Lung microvascular endothelial cell (primary cell): ENCODE measurements around the gene MYLK. TPM values are rescaled to one million over a fixed set of nuclear protein-coding genes. Genes with fewer than 3 reads are reported as not detected.
"Not testable (repeated sequence)": the region's sequence is repeated elsewhere in the genome, so short reads cannot be mapped to it uniquely, and the experiment has no call there.

Experiments
- DNase-seq, 2 donors: peaks; one replicate each; pipeline versions ENCODE4 v3.0.0 to v3.0.0-alpha.2; 2010; ENCODE audit warnings: low read depth in 2 of 2
- total RNA-seq: library from RNA; depleted of rRNA; stranded (reverse); fragments of >200 nt; gene quantifications from 2 replicates; pipeline ENCODE4 v1.2.1, GENCODE V29; 2014

Gene MYLK
- total RNA-seq, 1 donor from 2014 or later, result 2.8 TPM

GRCh38 chr3:123750659-123751420, 133.3 kb downstream of the MYLK start:
- peak; percentile 44 to 60 for DNase-seq

GRCh38 chr3:123750209-123750608, 133.9 kb downstream of the MYLK start:
- DNase-seq, result peak in 1 of 2 donors; percentile 51

- DNase-seq, result no peak
Observed at GRCh38 chr3:123749711-123750110, 134.4 kb downstream of the MYLK start.

GRCh38 chr3:123745184-123745855, 138.8 kb downstream of the MYLK start:
- DNase-seq, result peak; percentile 56 to 58

- no peak for DNase-seq
Observed at GRCh38 chr3:123744064-123744463, 140.1 kb downstream of the MYLK start.

GRCh38 chr3:123743121-123743520, 141.0 kb downstream of the MYLK start:
- DNase-seq, result no peak

GRCh38 chr3:123741041-123741511, 143.1 kb downstream of the MYLK start:
- DNase-seq, result no peak

GRCh38 chr3:123740391-123740822, 143.7 kb downstream of the MYLK start:
- DNase-seq, result no peak

- DNase-seq, result peak in 1 of 2 donors; percentile 71
Observed at GRCh38 chr3:123739754-123740153, 144.4 kb downstream of the MYLK start.

GRCh38 chr3:123739106-123739505, 145.0 kb downstream of the MYLK start:
- no peak for DNase-seq

- DNase-seq, result not testable (repeated sequence)
Observed at GRCh38 chr3:123738522-123738921, 145.6 kb downstream of the MYLK start.

- no peak for DNase-seq
Observed at GRCh38 chr3:123737168-123737567, 147.0 kb downstream of the MYLK start.

- DNase-seq, result no peak
Observed at GRCh38 chr3:123735456-123735855, 148.7 kb downstream of the MYLK start.

- no peak for DNase-seq
Observed at GRCh38 chr3:123734527-123734902, 149.6 kb downstream of the MYLK start.

GRCh38 chr3:123733805-123734526, 150.2 kb downstream of the MYLK start:
- peak in 1 of 2 donors; percentile 20 for DNase-seq

GRCh38 chr3:123733341-123733740, 150.8 kb downstream of the MYLK start:
- DNase-seq, result no peak

GRCh38 chr3:123732447-123732846, 151.7 kb downstream of the MYLK start:
- DNase-seq, result peak in 1 of 2 donors; percentile 23

GRCh38 chr3:123730829-123731228, 153.3 kb downstream of the MYLK start:
- DNase-seq, result no peak

- DNase-seq, result no peak
Observed at GRCh38 chr3:123728991-123729390, 155.1 kb downstream of the MYLK start.

GRCh38 chr3:123728014-123728413, 156.1 kb downstream of the MYLK start:
- DNase-seq, result no peak

- no peak for DNase-seq
Observed at GRCh38 chr3:123725652-123726400, 158.3 kb downstream of the MYLK start.
